ENCODE results near the gene KLHL8. TPM values are rescaled to one million over a fixed set of nuclear protein-coding genes. Genes with fewer than 3 reads are reported as not detected.

KLHL8 gene
- total and polyA plus RNA-seq, 2 donors (not counting 3 experiments of a cell fraction or from before 2014, with no cell fraction given), result 1.7 to 9.0 TPM

- no peaks in the 10 kb centered on the region for H3K9me1 ChIP-seq (replicated peaks; ENCODE audit: control insufficient read depth, extremely low read depth, insufficient read depth, low read length)
- TF ChIP-seq, protein P1, sequence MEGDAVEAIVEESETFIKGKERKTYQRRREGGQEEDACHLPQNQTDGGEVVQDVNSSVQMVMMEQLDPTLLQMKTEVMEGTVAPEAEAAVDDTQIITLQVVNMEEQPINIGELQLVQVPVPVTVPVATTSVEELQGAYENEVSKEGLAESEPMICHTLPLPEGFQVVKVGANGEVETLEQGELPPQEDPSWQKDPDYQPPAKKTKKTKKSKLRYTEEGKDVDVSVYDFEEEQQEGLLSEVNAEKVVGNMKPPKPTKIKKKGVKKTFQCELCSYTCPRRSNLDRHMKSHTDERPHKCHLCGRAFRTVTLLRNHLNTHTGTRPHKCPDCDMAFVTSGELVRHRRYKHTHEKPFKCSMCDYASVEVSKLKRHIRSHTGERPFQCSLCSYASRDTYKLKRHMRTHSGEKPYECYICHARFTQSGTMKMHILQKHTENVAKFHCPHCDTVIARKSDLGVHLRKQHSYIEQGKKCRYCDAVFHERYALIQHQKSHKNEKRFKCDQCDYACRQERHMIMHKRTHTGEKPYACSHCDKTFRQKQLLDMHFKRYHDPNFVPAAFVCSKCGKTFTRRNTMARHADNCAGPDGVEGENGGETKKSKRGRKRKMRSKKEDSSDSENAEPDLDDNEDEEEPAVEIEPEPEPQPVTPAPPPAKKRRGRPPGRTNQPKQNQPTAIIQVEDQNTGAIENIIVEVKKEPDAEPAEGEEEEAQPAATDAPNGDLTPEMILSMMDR (IDR thresholded peaks at IDR 0.05; ENCODE audit: extremely low read depth in 1 of 2, insufficient read depth in 1 of 2, low read depth in 1 of 2, low read length in 2 of 2), result no peak
- no peak for TF ChIP-seq EZH2 (IDR thresholded peaks at IDR 0.05; ENCODE audit: borderline replicate concordance, low read depth, low read length, severe bottlenecking)
- no peak for TF ChIP-seq POLR2AphosphoS5 (IDR thresholded peaks at IDR 0.05; ENCODE audit: insufficient read depth, low read depth, low read length)
- no peak for TF ChIP-seq MYC (IDR thresholded peaks at IDR 0.05; ENCODE audit: low read depth, low read length)
- TF ChIP-seq, protein P2, sequence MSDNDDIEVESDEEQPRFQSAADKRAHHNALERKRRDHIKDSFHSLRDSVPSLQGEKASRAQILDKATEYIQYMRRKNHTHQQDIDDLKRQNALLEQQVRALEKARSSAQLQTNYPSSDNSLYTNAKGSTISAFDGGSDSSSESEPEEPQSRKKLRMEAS (IDR thresholded peaks at IDR 0.05; ENCODE audit: insufficient read depth, insufficient read length), result no peak
- no peak for TF ChIP-seq FOS (IDR thresholded peaks at IDR 0.05; ENCODE audit: borderline replicate concordance, insufficient read depth, low read length)
- no peak for TF ChIP-seq GATA2 (IDR thresholded peaks at IDR 0.05; ENCODE audit: insufficient read depth, insufficient read length, low read depth, low read length)
- TF ChIP-seq POLR2A (IDR thresholded peaks at IDR 0.05; ENCODE audit: low read depth, low read length), result no peak
- TF ChIP-seq JUN (IDR thresholded peaks at IDR 0.05; ENCODE audit: borderline replicate concordance, insufficient read depth, insufficient read length, low read depth), result no peak
- H3K4me1 ChIP-seq (ENCODE audit: control insufficient read depth, extremely low read depth, insufficient read depth, low read length), result no peaks in the 10 kb centered on the region
- no peak for DNase-seq (ENCODE audit: low read depth, low spot score)
- no peak overlapping the region for H3K9ac ChIP-seq (replicated peaks; ENCODE audit: extremely low read depth, insufficient read depth, low read length)
- H3K27me3 ChIP-seq (ENCODE audit: control insufficient read depth in 2 of 2, insufficient read depth in 2 of 2, low read length in 2 of 2), result peaks cover 0 to 2% of the 10 kb centered on the region in 2 experiments
- H3K27ac ChIP-seq (ENCODE audit: insufficient read depth, low read depth, low read length), result no peak overlapping the region
- H4K20me1 ChIP-seq (replicated peaks; ENCODE audit: control insufficient read depth, extremely low read depth, insufficient read depth, low read length), result no peaks in the 10 kb centered on the region
- POLR2A ChIA-PET, result no interaction called here
- CTCF ChIA-PET, result no interaction called here
- no peak for FAIRE-seq
- H3K4me3 ChIP-seq (replicated peaks in 1 of 3; ENCODE audit: insufficient read depth in 1 of 3, low read depth in 1 of 3, low read length in 3 of 3), result no peak overlapping the region
- dilution Hi-C loops (cut with MboI; ENCODE audit: extremely low pct_ligation_motif_present, low sequenced_read_pairs) (no loop called here), intact Hi-C loops (cut with micrococcal nuclease) (no loop called here)
- H3K4me2 ChIP-seq (ENCODE audit: insufficient read depth, low read length), result no peak overlapping the region
- no peaks in the 10 kb centered on the region for H3K79me2 ChIP-seq (ENCODE audit: control insufficient read depth, insufficient read depth, low read length)
- no peaks in the 10 kb centered on the region for H3K36me3 ChIP-seq (ENCODE audit: control insufficient read depth in 2 of 2, extremely low read depth in 1 of 2, insufficient read depth in 2 of 2, low read length in 2 of 2)
- H2AFZ ChIP-seq (ENCODE audit: low read depth, low read length), result no peak overlapping the region
- H3K9me3 ChIP-seq (replicated peaks; ENCODE audit: control insufficient read depth, insufficient read depth, low read length), result no peaks in the 10 kb centered on the region
- BruUV-seq (replicated peaks), result no TSS peak
Observed at GRCh38 chr4:87257523-87257922, 37.1 kb upstream of the KLHL8 start.
